ENCODE measurements around the gene TTLL4.

TTLL4 gene

GRCh38 chr2:218718058-218718457 lies 7.4 kb downstream of the TTLL4 start:
- DNase-seq = no peak

- no peak for DNase-seq
These were observed 8.8 kb downstream of the TTLL4 start for GRCh38 chr2:218719457-218719856.

- no peak for DNase-seq
These were observed 9.7 kb downstream of the TTLL4 start for GRCh38 chr2:218720048-218721041.

- DNase-seq = no peak
These were observed 10.9 kb downstream of the TTLL4 start for GRCh38 chr2:218721488-218721887.

GRCh38 chr2:218721934-218722333 lies 11.3 kb downstream of the TTLL4 start:
- no peak for DNase-seq

GRCh38 chr2:218722419-218722818 lies 11.8 kb downstream of the TTLL4 start:
- no peak for DNase-seq

GRCh38 chr2:218722876-218723785 lies 12.5 kb downstream of the TTLL4 start:
- DNase-seq = no peak

GRCh38 chr2:218726004-218726574 lies 15.5 kb downstream of the TTLL4 start:
- DNase-seq = no peak

GRCh38 chr2:218727502-218728165 lies 17.0 kb downstream of the TTLL4 start:
- no peak for DNase-seq

- no peak for DNase-seq
These were observed 19.0 kb downstream of the TTLL4 start for GRCh38 chr2:218729640-218730039.

- no peak for DNase-seq
These were observed 21.6 kb downstream of the TTLL4 start for GRCh38 chr2:218732052-218732760.

- DNase-seq = no peak
These were observed 22.1 kb downstream of the TTLL4 start for GRCh38 chr2:218732761-218733158.

- peak in 1 of 2 donors; percentile 5 for DNase-seq
These were observed 22.8 kb downstream of the TTLL4 start for GRCh38 chr2:218733171-218734021.

- DNase-seq = no peak
These were observed 23.7 kb downstream of the TTLL4 start for GRCh38 chr2:218734190-218734975.

- no peak for DNase-seq
These were observed 25.9 kb downstream of the TTLL4 start for GRCh38 chr2:218736531-218736930.

GRCh38 chr2:218743068-218743467 lies 32.4 kb downstream of the TTLL4 start:
- DNase-seq = no peak

- DNase-seq = no peak
These were observed 34.0 kb downstream of the TTLL4 start for GRCh38 chr2:218744615-218745014.

- DNase-seq = no peak
These were observed 34.5 kb downstream of the TTLL4 start for GRCh38 chr2:218745160-218745558.

- DNase-seq = no peak
These were observed 35.2 kb downstream of the TTLL4 start for GRCh38 chr2:218745559-218746469.

All from stimulated activated CD4-positive, alpha-beta T cell treated with anti-CD3 and anti-CD28 coated beads, Interleukin-2, amount 100 ng/mL, for 48 hours (primary cell).